GM12878 (cell line): Measurements from ENCODE around the gene MRPL16. TPM values are rescaled to one million over a fixed set of nuclear protein-coding genes. Genes with fewer than 3 reads are reported as not detected.
A peak's percentile ranks its signal among the peaks of the same experiment; 100 is the strongest.

Source experiments
- ATAC-seq: fragments of 200-7000 bp; cut with Tn5 transposase; 3 replicates; pipeline ENCODE4 v1.9.1; 2020; ENCODE audit warnings: mild to moderate bottlenecking, moderate library complexity
- BruUV-seq: library from RNA; stranded (reverse); fragments of 400-500 nt; replicated peaks from 2 replicates; lab custom pipeline; 2021; lab: Mats Ljungman, UMichigan
- CTCF ChIA-PET: fragments of 300-600 bp; sonication (Branson Sonifier 250); formaldehyde crosslinking; extraction: SDS; loops from one replicate; lab custom pipeline; 2021; ENCODE audit warnings: inconsistent platforms; lab: Yijun Ruan, JAX
- POLR2A ChIA-PET: fragments of 350-600 bp; formaldehyde crosslinking; extraction: SDS; loops from one replicate; lab custom pipeline; 2021; ENCODE audit warnings: inconsistent platforms; lab: Charles Lee
- RAD21 ChIA-PET: fragments of 300-600 bp; sonication (Branson Sonifier 250); formaldehyde crosslinking; loops from one replicate; lab custom pipeline; 2023; ENCODE audit warnings: antibody characterized with exemption; ENCODE audit not compliant: unreplicated experiment; lab: Charles Lee
- SMC1A ChIA-PET: fragments of 300-600 bp; sonication (Branson Sonifier 250); formaldehyde crosslinking; loops from one replicate; lab custom pipeline; 2023; ENCODE audit not compliant: unreplicated experiment, uncharacterized antibody; lab: Charles Lee
- DNase-seq: peaks from one replicate; pipeline ENCODE4 v3.0.0-alpha.2; 2011; ENCODE audit warnings: low read depth, low spot score
- FAIRE-seq: peaks from 3 replicates; lab custom pipeline; 2011; peaks lifted over from hg19 to GRCh38; lab: Jason Lieb, UNC
- H2AFZ ChIP-seq: 2 replicates; pipeline ENCODE4 v1.6.0; 2011; ENCODE audit warnings: low read depth, low read length, control low read depth; ENCODE audit not compliant: control insufficient read depth
- H3K27ac ChIP-seq: 2 replicates; pipeline ENCODE4 v1.5.1; 2011; ENCODE audit warnings: control low read depth; ENCODE audit not compliant: control insufficient read depth, insufficient read depth
- H3K27me3 ChIP-seq, 2 experiments: replicated peaks in 1 of 2; 2 replicates each; pipeline versions ENCODE4 v1.6.0 to v1.6.1; 2011; ENCODE audit warnings: low read length in 1 of 2; ENCODE audit not compliant: control insufficient read depth in 2 of 2, insufficient read depth in 2 of 2
- H3K36me3 ChIP-seq, 2 experiments: 2 replicates each; pipeline ENCODE4 v1.5.1; 2011; ENCODE audit warnings: low read length in 1 of 2; ENCODE audit not compliant: control insufficient read depth in 2 of 2, insufficient read depth in 2 of 2
- H3K4me1 ChIP-seq: 2 replicates; pipeline ENCODE4 v1.6.1; 2011; ENCODE audit warnings: mild to moderate bottlenecking, low read length, moderate library complexity, mixed read lengths; ENCODE audit not compliant: control insufficient read depth, insufficient read depth
- H3K4me2 ChIP-seq: 2 replicates; pipeline ENCODE4 v1.6.0; 2011; ENCODE audit warnings: control low read depth; ENCODE audit not compliant: control insufficient read depth, insufficient read depth
- H3K4me3 ChIP-seq: fragments of 200-600 bp; sonication (generic); 2 replicates; pipeline ENCODE4 v1.5.1; 2016
- H3K79me2 ChIP-seq: 2 replicates; pipeline ENCODE4 v1.6.0; 2011; ENCODE audit warnings: low read length; ENCODE audit not compliant: control insufficient read depth, insufficient read depth
- H3K9ac ChIP-seq: 2 replicates; pipeline ENCODE4 v1.8.0; 2011; ENCODE audit warnings: low read length, control low read depth, mixed read lengths; ENCODE audit not compliant: control insufficient read depth, insufficient read depth
- H3K9me3 ChIP-seq: replicated peaks from 3 replicates; pipeline ENCODE4 v1.5.1; 2011; ENCODE audit warnings: mild to moderate bottlenecking, low read length; ENCODE audit not compliant: control insufficient read depth, insufficient read depth
- H4K20me1 ChIP-seq: 2 replicates; pipeline ENCODE4 v1.6.0; 2011; ENCODE audit not compliant: control insufficient read depth, insufficient read depth
- CBX5 ChIP-seq: sonication (generic); IDR thresholded peaks from 2 replicates; pipeline ENCODE4 v1.6.1; 2016; ENCODE audit warnings: low read depth, moderate library complexity, mild to moderate bottlenecking, inconsistent platforms
- CHD2 ChIP-seq: IDR thresholded peaks from 2 replicates; pipeline ENCODE4 v1.6.1; 2011; ENCODE audit warnings: low read depth, low read length, improper control_type of control experiment, borderline replicate concordance
- HCFC1 ChIP-seq: fragments of 150-350 bp; IDR thresholded peaks from 2 replicates; pipeline ENCODE4 v1.6.1; 2014; ENCODE audit warnings: low read length
- HDAC2 ChIP-seq: fragments of 200-600 bp; sonication (generic); IDR thresholded peaks from 2 replicates; pipeline ENCODE4 v1.6.1; 2017
- MTA3 ChIP-seq: IDR thresholded peaks from 2 replicates; pipeline ENCODE4 v1.6.1; 2012; ENCODE audit warnings: low read length, inconsistent platforms, borderline replicate concordance
- RCOR1 ChIP-seq: conservative IDR thresholded peaks from 2 replicates; pipeline ENCODE4 v1.6.1; 2012; ENCODE audit warnings: low read depth, low read length, improper control_type of control experiment
- SMAD1 ChIP-seq: fragments of 450-650 bp; IDR thresholded peaks from 2 replicates; pipeline ENCODE4 v1.6.1; 2018; ENCODE audit warnings: mild to moderate bottlenecking, low read depth; ENCODE audit not compliant: partially characterized antibody
- STAT3 ChIP-seq: IDR thresholded peaks from 2 replicates; pipeline ENCODE4 v1.6.1; 2011; ENCODE audit warnings: low read depth, low read length, improper control_type of control experiment
- WRNIP1 ChIP-seq: IDR thresholded peaks from 2 replicates; pipeline ENCODE4 v1.6.1; 2011; ENCODE audit warnings: low read depth, low read length, improper control_type of control experiment, borderline replicate concordance
- YBX1 ChIP-seq: fragments of 450-650 bp; IDR thresholded peaks from 2 replicates; pipeline ENCODE4 v1.6.1; 2016; ENCODE audit warnings: antibody characterized with exemption
- ZBTB11 ChIP-seq: fragments of 450-650 bp; formaldehyde crosslinking; IDR thresholded peaks from 2 replicates; pipeline ENCODE4 v1.5.0; 2022; ENCODE audit warnings: mild to moderate bottlenecking, missing genetic modification characterization
- ZNF217 ChIP-seq: fragments of 450-650 bp; IDR thresholded peaks from 2 replicates; pipeline ENCODE4 v1.6.1; 2017; ENCODE audit warnings: antibody characterized with exemption, mild to moderate bottlenecking
- WGBS: methylation state at CpG from one replicate; pipeline ENCODE4 v1.1.6; 2016; ENCODE audit warnings: low lambda C conversion rate; ENCODE audit not compliant: insufficient replicate concordance, insufficient coverage; ENCODE audit errors: missing lambda C conversion rate; 5-methylcytosine and 5-hydroxymethylcytosine counted together
- in situ Hi-C: fragments of 300-500 bp; cut with MboI; formaldehyde crosslinking; loops from 9 replicates; pipeline ENCODE4 v1.14.3; 2018; ENCODE audit warnings: mixed read lengths
- intact Hi-C: fragments of 100-400 bp; cut with micrococcal nuclease; formaldehyde crosslinking; loops from one replicate; pipeline ENCODE4 v1.14.2; 2022; ENCODE audit not compliant: unreplicated experiment
- polyA plus RNA-seq, 11 experiments: library from polyadenylated mRNA; depleted of rRNA in 4 of 11; unstranded in 6 of 11; stranded (reverse) in 5 of 11; fragments of >200 nt; fragmentation: Nextera tagmentation in 4 of 11; fragmentation: Illumina TruSeq in 1 of 11; extraction: Ambion mirVana in 4 of 11; extraction: Trizol in 1 of 11; gene quantifications; 1 replicate in 1 of 11; 2 replicates in 10 of 11; pipeline versions ENCODE4 v1.2.1 to v1.2.3, GENCODE V29; 2011 to 2016; ENCODE audit warnings: inconsistent platforms in 2 of 11, missing spikeins in 2 of 11, low read depth in 1 of 11
- total RNA-seq, 4 experiments: library from RNA; depleted of rRNA in 3 of 4; stranded (reverse); fragments of >200 nt in 3 of 4; fragmentation: Illumina TruSeq in 1 of 4; extraction: Trizol in 1 of 4; gene quantifications; 2 replicates each; pipeline versions ENCODE4 v1.2.1 to v1.2.3, GENCODE V29; 2013 to 2021

MRPL16 gene
- total and polyA plus RNA-seq, 10 of the 15 experiments (the other 5 are each of a cell fraction or from before 2014, with no cell fraction given): 38.2 to 167 (median 106) TPM

DNA sequence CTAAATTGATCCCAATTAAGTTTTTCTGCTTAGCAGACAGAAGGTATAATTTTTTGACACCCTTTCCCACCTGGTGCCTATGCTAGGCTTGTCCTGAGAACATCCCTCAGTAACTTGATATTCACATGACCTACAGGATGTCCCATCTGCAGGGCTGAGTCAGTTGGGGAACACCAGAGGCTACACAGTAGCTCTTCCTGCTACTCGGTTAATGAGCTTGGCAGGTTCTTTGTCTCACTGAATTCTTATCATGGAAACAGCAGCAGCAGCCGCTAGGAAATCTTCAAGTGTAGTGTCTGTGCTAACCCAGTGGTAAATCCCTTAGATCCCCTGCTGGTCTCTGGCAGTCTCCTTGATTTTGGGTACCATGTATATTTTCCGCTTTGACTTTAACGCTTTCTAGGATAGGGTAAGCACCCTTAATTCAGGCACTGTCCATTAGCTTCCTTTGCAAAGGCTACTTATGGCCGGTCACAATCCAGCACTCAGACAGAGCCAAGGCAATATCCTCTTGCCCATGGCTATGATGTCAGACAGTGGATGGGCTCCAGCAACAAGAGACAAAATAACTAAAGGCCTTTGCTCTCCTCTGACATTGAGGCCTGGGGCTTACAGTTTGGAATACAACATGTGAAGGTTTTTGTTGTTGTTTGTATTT lies 8.5 kb downstream of the MRPL16 start:
- ChIA-PET SMC1A (interaction anchor here (0.8 to 3.3 kb wide), 8 partner anchors 15 to 265 kb away, joined by 3 to 21 read pairs (median 4); partner anchors contain the start of genes PATL1 and STX3), CTCF (interaction anchor here (0.6 to 6.5 kb wide), 14 partner anchors 8 to 450 kb away, joined by 3 to 88 read pairs (median 6); partner anchors contain the start of genes MRPL16 and STX3), RAD21 (interaction anchor here (1.2 to 3.7 kb wide), 2 partner anchors 47 to 449 kb away, joined by 5 to 31 read pairs; partner anchors contain the start of gene STX3), POLR2A (interaction anchor here (1.1 to 1.5 kb wide), 2 partner anchors 46 to 48 kb away, joined by 3 to 4 read pairs; partner anchors contain the start of gene STX3)
- Histone ChIP-seq H3K27ac (no peak overlapping the region), H2AFZ (no peak overlapping the region), H3K4me3 (no peak overlapping the region), H3K9ac (no peak overlapping the region), H3K79me2 (no peaks in the 10 kb centered on the region), H3K9me3 (no peaks in the 10 kb centered on the region), H3K4me1 (no peaks in the 10 kb centered on the region), H3K36me3 (peaks cover 1 to 10% of the 10 kb centered on the region in 2 experiments), H3K27me3 (no peaks in the 10 kb centered on the region), H3K4me2 (no peak overlapping the region), H4K20me1 (no peaks in the 10 kb centered on the region)
- FAIRE-seq (no peak), DNase-seq (no peak), ATAC-seq (peak; percentile 42)
- in situ Hi-C loops (loop anchor here (5.0 kb wide), 2 partner anchors 45 to 265 kb away; partner anchors contain the start of gene STX3), intact Hi-C loops (loop anchor here (1.0 kb wide), 2 partner anchors 48 to 265 kb away; no protein-coding TSS in a partner anchor)
- no peak for TF ChIP-seq ZBTB11
- TF ChIP-seq HDAC2: no peak
- TF ChIP-seq HCFC1: no peak
- no peak for TF ChIP-seq CHD2
- no peak for TF ChIP-seq ZNF217
- TF ChIP-seq CBX5: no peak
- TF ChIP-seq SMAD1: no peak
- TF ChIP-seq MTA3: no peak
- TF ChIP-seq YBX1: no peak
- TF ChIP-seq STAT3: no peak
- no peak for TF ChIP-seq WRNIP1
- no peak for TF ChIP-seq RCOR1
- no TSS peak for BruUV-seq
- WGBS: 71% methylated on average over 5 of the region's 5 CpGs
